PC-9 (cell line): Measurements from ENCODE around the gene MYO19. TPM values are rescaled to one million over a fixed set of nuclear protein-coding genes. Genes with fewer than 3 reads are reported as not detected.

Source experiments
- BruUV-seq: library from RNA; stranded (reverse); fragments of 400-500 nt; replicated peaks from 2 replicates; lab custom pipeline; 2021; lab: Mats Ljungman, UMichigan
- CTCF ChIA-PET: fragments of 300-600 bp; sonication (Branson Sonifier 250); formaldehyde crosslinking; loops from one replicate; lab custom pipeline; 2022; ENCODE audit warnings: antibody characterized with exemption; lab: Charles Lee
- POLR2A ChIA-PET: fragments of 300-600 bp; sonication (Branson Sonifier 250); formaldehyde crosslinking; loops from one replicate; lab custom pipeline; 2022; ENCODE audit warnings: antibody characterized with exemption; ENCODE audit not compliant: unreplicated experiment; lab: Charles Lee
- DNase-seq, 2 experiments: peaks; one replicate each; pipeline versions ENCODE4 v3.0.0 to v3.0.0-alpha.2; 2015 to 2022; ENCODE audit warnings: mixed read lengths in 1 of 2
- H2AFZ ChIP-seq: fragments of 200-600 bp; sonication (generic); 2 replicates; pipeline ENCODE4 v1.8.1; 2017; ENCODE audit warnings: antibody characterized with exemption
- H3F3A ChIP-seq: fragments of 200-600 bp; sonication (generic); 2 replicates; pipeline ENCODE4 v1.8.1; 2017; ENCODE audit warnings: antibody characterized with exemption, mild to moderate bottlenecking, low read depth; ENCODE audit not compliant: insufficient read depth
- H3K27ac ChIP-seq: fragments of 200-600 bp; sonication (generic); 2 replicates; pipeline ENCODE4 v1.6.1; 2016; ENCODE audit warnings: mixed run types
- H3K27me3 ChIP-seq: fragments of 200-600 bp; sonication (generic); 2 replicates; pipeline ENCODE4 v1.6.1; 2016; ENCODE audit warnings: low read depth, mixed run types; ENCODE audit not compliant: insufficient read depth
- H3K36me3 ChIP-seq: fragments of 200-600 bp; sonication (generic); 2 replicates; pipeline ENCODE4 v1.6.1; 2016; ENCODE audit warnings: low read depth, mixed run types
- H3K4me1 ChIP-seq: fragments of 200-600 bp; sonication (generic); replicated peaks from 2 replicates; pipeline ENCODE4 v1.6.1; 2016; ENCODE audit warnings: mixed run types; ENCODE audit not compliant: insufficient read depth
- H3K4me2 ChIP-seq: fragments of 200-600 bp; sonication (generic); 2 replicates; pipeline ENCODE4 v1.6.1; 2017; ENCODE audit warnings: mixed run types
- H3K4me3 ChIP-seq: fragments of 200-600 bp; sonication (generic); 2 replicates; pipeline ENCODE4 v1.6.1; 2016; ENCODE audit warnings: mixed run types
- H3K79me2 ChIP-seq: fragments of 200-600 bp; sonication (generic); 2 replicates; pipeline ENCODE4 v1.6.1; 2017; ENCODE audit warnings: low read depth, mixed run types
- H3K9me2 ChIP-seq: fragments of 200-600 bp; sonication (generic); 2 replicates; pipeline ENCODE4 v1.8.1; 2017; ENCODE audit warnings: mild to moderate bottlenecking; ENCODE audit not compliant: insufficient read depth
- H3K9me3 ChIP-seq: fragments of 200-600 bp; sonication (generic); 2 replicates; pipeline ENCODE4 v1.8.1; 2016; ENCODE audit warnings: low read depth; ENCODE audit not compliant: insufficient read depth
- H4K20me1 ChIP-seq: fragments of 200-600 bp; sonication (generic); 2 replicates; pipeline ENCODE4 v1.8.1; 2017; ENCODE audit not compliant: insufficient read depth
- EZH2 ChIP-seq: fragments of 200-600 bp; sonication (generic); IDR thresholded peaks from 2 replicates; pipeline ENCODE4 v1.8.0; 2017; ENCODE audit warnings: antibody characterized with exemption, low read depth
- intact Hi-C: fragments of 100-400 bp; cut with micrococcal nuclease; formaldehyde crosslinking; loops from one replicate; pipeline ENCODE4 v1.10.0; 2022; ENCODE audit not compliant: unreplicated experiment
- total RNA-seq: library from RNA; stranded (reverse); gene quantifications from 2 replicates; pipeline ENCODE4 v1.2.3, GENCODE V29; 2021
- TF ChIP-seq, protein P1 (sequence below): fragments of 200-600 bp; sonication (generic); conservative IDR thresholded peaks from 2 replicates; pipeline ENCODE4 v1.6.1; 2017; ENCODE audit warnings: mixed run types, antibody characterized with exemption, mild to moderate bottlenecking, moderate library complexity

The MYO19 gene
- total RNA-seq, 1 experiment from 2014 or later = 110 TPM

- H3K9me2 ChIP-seq = no peaks in the 10 kb centered on the region
- no peak overlapping the region for H3K4me3 ChIP-seq
- no peaks in the 10 kb centered on the region for H3K4me1 ChIP-seq
- no peaks in the 10 kb centered on the region for H3K79me2 ChIP-seq
- no peak overlapping the region for H2AFZ ChIP-seq
- H4K20me1 ChIP-seq = no peaks in the 10 kb centered on the region; the same call in 1 of the 2 replicates
- ChIA-PET CTCF (no interaction called here), POLR2A (no interaction called here)
- H3K9me3 ChIP-seq = no peaks in the 10 kb centered on the region
- H3F3A ChIP-seq = peaks cover 6% of the 10 kb centered on the region; the same call in 1 of the 2 replicates
- intact Hi-C loops = no loop called here
- H3K27ac ChIP-seq = no peak overlapping the region
- H3K36me3 ChIP-seq = peaks cover 4% of the 10 kb centered on the region; the same call in 1 of the 2 replicates
- DNase-seq = no peak
- BruUV-seq = no TSS peak
- TF ChIP-seq, protein P1, sequence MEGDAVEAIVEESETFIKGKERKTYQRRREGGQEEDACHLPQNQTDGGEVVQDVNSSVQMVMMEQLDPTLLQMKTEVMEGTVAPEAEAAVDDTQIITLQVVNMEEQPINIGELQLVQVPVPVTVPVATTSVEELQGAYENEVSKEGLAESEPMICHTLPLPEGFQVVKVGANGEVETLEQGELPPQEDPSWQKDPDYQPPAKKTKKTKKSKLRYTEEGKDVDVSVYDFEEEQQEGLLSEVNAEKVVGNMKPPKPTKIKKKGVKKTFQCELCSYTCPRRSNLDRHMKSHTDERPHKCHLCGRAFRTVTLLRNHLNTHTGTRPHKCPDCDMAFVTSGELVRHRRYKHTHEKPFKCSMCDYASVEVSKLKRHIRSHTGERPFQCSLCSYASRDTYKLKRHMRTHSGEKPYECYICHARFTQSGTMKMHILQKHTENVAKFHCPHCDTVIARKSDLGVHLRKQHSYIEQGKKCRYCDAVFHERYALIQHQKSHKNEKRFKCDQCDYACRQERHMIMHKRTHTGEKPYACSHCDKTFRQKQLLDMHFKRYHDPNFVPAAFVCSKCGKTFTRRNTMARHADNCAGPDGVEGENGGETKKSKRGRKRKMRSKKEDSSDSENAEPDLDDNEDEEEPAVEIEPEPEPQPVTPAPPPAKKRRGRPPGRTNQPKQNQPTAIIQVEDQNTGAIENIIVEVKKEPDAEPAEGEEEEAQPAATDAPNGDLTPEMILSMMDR = no peak
- no peak for TF ChIP-seq EZH2
- no peak overlapping the region for H3K4me2 ChIP-seq
- H3K27me3 ChIP-seq = no peaks in the 10 kb centered on the region
Measured at GRCh38 chr17:36501351-36501750, 33.3 kb downstream of the MYO19 start.

- TF ChIP-seq EZH2 = no peak
- TF ChIP-seq, protein P1 = no peak
Measured at GRCh38 chr17:36500745-36501225, 33.9 kb downstream of the MYO19 start.

DNA sequence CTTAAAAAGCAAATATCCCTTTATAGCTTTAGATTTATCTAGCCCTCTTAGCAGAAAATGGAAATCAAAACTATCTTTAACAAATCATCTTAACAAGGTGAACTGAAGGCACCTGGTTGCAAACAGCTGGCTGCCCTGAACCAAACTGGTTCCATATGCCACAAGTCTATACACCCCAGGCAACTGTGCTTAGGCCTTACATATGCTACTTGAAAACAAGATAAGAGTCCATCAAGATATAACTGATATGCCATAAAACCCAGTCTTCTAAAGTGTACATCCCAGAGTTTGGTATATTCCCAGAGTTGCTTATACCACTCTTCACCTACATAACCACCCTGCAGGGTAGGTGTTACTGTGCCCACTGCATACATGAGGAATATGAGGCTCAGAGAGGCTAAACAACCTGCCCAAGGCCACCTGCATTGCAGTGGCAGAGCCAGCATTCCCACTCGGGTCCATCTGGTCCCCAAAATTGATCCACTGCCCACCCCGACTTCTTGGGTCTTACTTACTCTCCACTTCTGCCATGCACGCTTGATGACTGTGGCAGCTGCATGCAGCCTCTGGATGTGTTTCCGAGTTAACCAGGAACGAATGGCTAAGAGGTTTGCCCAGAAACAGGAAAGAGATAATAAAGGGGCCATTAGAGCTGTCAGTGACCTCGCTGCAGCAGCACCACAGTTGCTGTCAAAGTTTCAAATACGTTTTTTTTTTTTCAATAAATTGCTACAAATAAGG, 35.9 kb downstream of the MYO19 start:
- H3K4me2 ChIP-seq = no peak overlapping the region
- intact Hi-C loops = no loop called here
- H3F3A ChIP-seq = peaks cover 17% of the 10 kb centered on the region; the same call in 1 of the 2 replicates
- ChIA-PET POLR2A (interaction anchor here (0.6 kb wide), 1 partner anchor 737 kb away, joined by 3 read pairs; no protein-coding TSS in a partner anchor), CTCF (no interaction called here)
- no peak overlapping the region for H2AFZ ChIP-seq
- no peak for DNase-seq
- no peaks in the 10 kb centered on the region for H3K4me1 ChIP-seq
- TF ChIP-seq EZH2 = no peak
- TF ChIP-seq, protein P1 = no peak
- H4K20me1 ChIP-seq = peaks cover 3% of the 10 kb centered on the region; the same call in 1 of the 2 replicates
- H3K27ac ChIP-seq = no peak overlapping the region
- H3K9me3 ChIP-seq = no peaks in the 10 kb centered on the region
- H3K4me3 ChIP-seq = no peak overlapping the region
- H3K9me2 ChIP-seq = no peaks in the 10 kb centered on the region
- peaks cover 17% of the 10 kb centered on the region; the same call in 1 of the 2 replicates for H3K36me3 ChIP-seq
- no TSS peak for BruUV-seq
- H3K27me3 ChIP-seq = no peaks in the 10 kb centered on the region
- H3K79me2 ChIP-seq = no peaks in the 10 kb centered on the region

More at GRCh38 chr17:36500745-36501225, 33.9 kb downstream of the MYO19 start:
- H3K79me2 ChIP-seq = no peaks in the 10 kb centered on the region
- peak in 1 of 2 experiments; percentile 7 for DNase-seq
- intact Hi-C loops = no loop called here
- no peak overlapping the region for H2AFZ ChIP-seq
- no peak overlapping the region for H3K27ac ChIP-seq
- ChIA-PET POLR2A (no interaction called here), CTCF (no interaction called here)
- H3K36me3 ChIP-seq = peaks cover 8% of the 10 kb centered on the region; the same call in 1 of the 2 replicates
- no peak overlapping the region for H3K4me2 ChIP-seq
- H3F3A ChIP-seq = peaks cover 6% of the 10 kb centered on the region; the same call in 1 of the 2 replicates
- no peaks in the 10 kb centered on the region for H3K9me2 ChIP-seq
- H3K27me3 ChIP-seq = no peaks in the 10 kb centered on the region
- no peaks in the 10 kb centered on the region for H3K9me3 ChIP-seq
- no peak overlapping the region for H3K4me3 ChIP-seq
- no peaks in the 10 kb centered on the region for H3K4me1 ChIP-seq
- no TSS peak for BruUV-seq
- no peaks in the 10 kb centered on the region; the same call in 1 of the 2 replicates for H4K20me1 ChIP-seq
